Lower leg skin (tissue), 4 donors: ENCODE measurements around the gene FBXW5. TPM values are rescaled to one million over a fixed set of nuclear protein-coding genes. Genes with fewer than 3 reads are reported as not detected.

Experiments
- DNase-seq, 2 donors: peaks; one replicate each; pipeline ENCODE4 v3.0.0-alpha.2; 2019; ENCODE audit warnings: low spot score in 2 of 2
- H3K4me3 ChIP-seq: fragments of 200-600 bp; sonication (generic); 2 replicates; pipeline ENCODE4 v1.5.1; 2017; ENCODE audit warnings: mild to moderate bottlenecking, low read depth; ENCODE audit not compliant: poor library complexity, severe bottlenecking
- CTCF ChIP-seq, 3 donors: fragments of 450-650 bp; IDR thresholded peaks; one replicate each; pipeline ENCODE4 v1.5.1; 2016; ENCODE audit warnings: antibody characterized with exemption in 3 of 3, mild to moderate bottlenecking in 3 of 3, moderate library complexity in 2 of 3
- POLR2A ChIP-seq, 2 donors: fragments of 450-650 bp; IDR thresholded peaks; one replicate each; pipeline ENCODE4 v1.6.1; 2016 to 2017; ENCODE audit warnings: antibody characterized with exemption in 2 of 2, mild to moderate bottlenecking in 1 of 2, moderate library complexity in 1 of 2
- WGBS, 2 donors: methylation state at CpG; one replicate each; pipeline ENCODE4 v1.1.5; 2018; 5-methylcytosine and 5-hydroxymethylcytosine counted together
- intact Hi-C: fragments of 100-400 bp; cut with DNase I; formaldehyde crosslinking; loops from one replicate; pipeline ENCODE4 v1.15.0; 2023; ENCODE audit warnings: low total_unique reads
- total RNA-seq, 4 donors: library from RNA; depleted of rRNA; stranded (reverse); fragments of >200 nt; gene quantifications; one replicate each; pipeline ENCODE4 v1.1.0, GENCODE V29; 2016

FBXW5 gene
- total RNA-seq, 4 donors from 2014 or later = 145 to 182 (median 154) TPM

DNA sequence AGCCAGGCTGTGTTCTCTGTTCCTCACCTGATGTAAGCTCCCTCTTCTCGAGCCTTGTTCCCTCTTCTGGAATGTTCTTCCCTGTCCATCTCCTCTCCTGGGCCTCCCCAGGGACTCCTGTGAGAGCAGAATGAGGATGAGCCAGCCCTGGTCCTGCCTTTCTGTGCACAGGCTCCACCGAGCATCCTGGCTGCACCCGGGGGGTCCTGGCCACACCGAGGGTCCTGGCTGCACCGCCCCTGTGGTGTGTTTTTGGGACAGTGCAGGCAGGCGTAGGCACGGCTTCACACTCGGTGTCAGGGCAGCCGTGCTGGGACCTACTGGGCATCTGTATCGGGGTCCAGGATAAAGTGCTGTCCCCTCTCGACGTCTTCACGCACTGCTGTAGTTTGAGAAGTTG lies 17.8 kb downstream of the FBXW5 start:
- TF ChIP-seq CTCF (IDR thresholded peaks at IDR 0.05) = no peak
- TF ChIP-seq POLR2A (IDR thresholded peaks at IDR 0.05) = no peak
- H3K4me3 ChIP-seq = no peak overlapping the region
- WGBS, 2 donors = 93 to 94% methylated on average over 12 to 13 of the region's 13 CpGs
- intact Hi-C loops = no loop called here
- DNase-seq = no peak

- no peak for TF ChIP-seq CTCF (IDR thresholded peaks at IDR 0.05)
- no peak for DNase-seq
- H3K4me3 ChIP-seq = no peak overlapping the region
- 79 to 93% methylated on average over 9 of the region's 9 CpGs for WGBS, 2 donors
- intact Hi-C loops = no loop called here
These were observed 18.3 kb downstream of the FBXW5 start for GRCh38 chr9:136926154-136926704.

GRCh38 chr9:136925414-136926153 lies 19.0 kb downstream of the FBXW5 start:
- H3K4me3 ChIP-seq = no peak overlapping the region
- WGBS, 2 donors = 80 to 81% methylated on average over 33 of the region's 33 CpGs
- no peak for TF ChIP-seq CTCF (IDR thresholded peaks at IDR 0.05)
- no peak for TF ChIP-seq POLR2A (IDR thresholded peaks at IDR 0.05)
- DNase-seq = no peak
- intact Hi-C loops = no loop called here

DNA sequence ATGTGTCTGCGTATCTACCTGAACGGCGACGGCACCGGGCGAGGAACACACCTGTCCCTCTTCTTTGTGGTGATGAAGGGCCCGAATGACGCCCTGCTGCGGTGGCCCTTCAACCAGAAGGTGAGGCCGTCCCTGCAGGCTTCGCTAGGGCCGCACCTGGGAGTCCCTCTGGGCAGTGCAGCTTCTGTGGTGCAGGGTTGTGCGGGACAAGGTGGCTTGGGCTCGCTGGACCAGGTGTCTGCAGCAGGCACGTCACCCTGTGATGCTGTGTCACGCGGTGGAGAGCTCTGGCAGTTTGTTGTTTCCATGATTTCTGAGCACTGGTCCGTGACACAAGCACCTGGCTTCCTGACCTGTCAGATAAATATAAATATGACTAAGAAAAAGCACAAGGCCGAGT lies 20.7 kb downstream of the FBXW5 start:
- 95 to 96% methylated on average over 14 to 19 of the region's 19 CpGs for WGBS, 2 donors
- no peak overlapping the region for H3K4me3 ChIP-seq
- TF ChIP-seq CTCF (IDR thresholded peaks at IDR 0.05) (no peak), POLR2A (IDR thresholded peaks at IDR 0.05) (no peak)
- no peak for DNase-seq
- intact Hi-C loops = no loop called here

DNA sequence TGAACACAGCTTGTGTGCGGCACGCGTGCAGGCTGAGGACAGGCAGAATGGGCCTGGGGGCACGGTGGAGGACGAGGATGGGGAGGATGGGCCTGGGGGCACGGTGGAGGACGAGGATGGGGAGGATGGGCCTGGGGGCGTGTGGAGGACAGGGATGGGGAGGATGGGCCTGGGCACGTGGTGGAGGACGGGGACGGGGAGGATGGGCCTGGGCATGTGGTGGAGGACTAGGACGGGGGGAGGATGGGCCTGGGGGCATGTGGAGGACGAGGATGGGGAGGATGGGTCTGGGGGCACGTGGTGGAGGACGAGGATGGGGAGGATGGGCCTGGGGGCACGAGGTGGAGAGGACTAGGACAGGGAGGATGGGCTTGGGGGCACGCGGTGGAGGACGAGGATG lies 22.0 kb downstream of the FBXW5 start:
- H3K4me3 ChIP-seq = no peak overlapping the region
- intact Hi-C loops = no loop called here
- WGBS, 2 donors = 81 to 88% methylated on average over 19 of the region's 19 CpGs
- TF ChIP-seq CTCF (IDR thresholded peaks at IDR 0.05) (no peak), POLR2A (IDR thresholded peaks at IDR 0.05) (no peak)
- DNase-seq = no peak

DNA sequence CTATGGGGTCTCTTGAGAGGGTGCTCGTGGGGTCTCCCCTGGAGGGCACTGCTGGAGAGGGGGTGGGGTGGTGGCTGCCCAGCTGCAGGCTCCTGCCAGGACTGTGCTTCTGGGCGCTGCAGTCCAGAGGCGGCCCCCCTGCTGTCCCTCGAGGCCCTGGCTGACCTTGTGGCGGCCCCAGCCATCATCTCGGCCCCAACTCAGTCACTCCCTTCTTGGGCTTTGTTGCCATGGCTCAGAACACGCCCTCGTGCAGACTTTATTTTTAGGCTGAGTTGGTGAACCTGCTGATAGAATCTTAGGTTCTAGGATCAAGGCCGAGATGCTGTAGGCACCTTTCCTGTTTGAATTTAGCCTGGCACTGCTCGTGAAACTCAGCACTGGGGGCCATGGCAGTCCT lies 22.8 kb downstream of the FBXW5 start:
- no peak overlapping the region for H3K4me3 ChIP-seq
- WGBS, 2 donors = 68 to 71% methylated on average over 9 to 10 of the region's 10 CpGs
- no peak for DNase-seq
- no peak for TF ChIP-seq CTCF (IDR thresholded peaks at IDR 0.05)
- TF ChIP-seq POLR2A (IDR thresholded peaks at IDR 0.05) = no peak
- intact Hi-C loops = no loop called here
